Panc1 (cell line): ENCODE results near the gene MTFR1L. TPM values are rescaled to one million over a fixed set of nuclear protein-coding genes. Genes with fewer than 3 reads are reported as not detected.

Source experiments
- ATAC-seq: fragments of 200-7000 bp; cut with Tn5 transposase; 2 replicates; pipeline ENCODE4 v1.9.1; 2020; ENCODE audit warnings: mild to moderate bottlenecking, moderate library complexity
- BruUV-seq: library from RNA; stranded (reverse); fragments of 400-500 nt; replicated peaks from 2 replicates; lab custom pipeline; 2021; lab: Mats Ljungman, UMichigan
- CTCF ChIA-PET: fragments of 300-600 bp; sonication (Branson Sonifier 250); formaldehyde crosslinking; loops from one replicate; lab custom pipeline; 2022; ENCODE audit warnings: antibody characterized with exemption; lab: Charles Lee
- POLR2A ChIA-PET: fragments of 300-600 bp; sonication (Branson Sonifier 250); formaldehyde crosslinking; loops from one replicate; lab custom pipeline; 2022; ENCODE audit warnings: antibody characterized with exemption; lab: Charles Lee
- DNase-seq: peaks from one replicate; pipeline ENCODE4 v3.0.0-alpha.2; 2010; ENCODE audit warnings: low read depth, low spot score
- H3K27ac ChIP-seq: 2 replicates; pipeline ENCODE4 v1.5.1; 2011; ENCODE audit warnings: mild to moderate bottlenecking, low read length, inconsistent platforms
- H3K27me3 ChIP-seq: fragments of 200-500 bp; sonication (Bioruptor generic); 2 replicates; pipeline ENCODE4 v1.6.0; 2014; ENCODE audit warnings: low read length, inconsistent platforms; ENCODE audit not compliant: control insufficient read depth, insufficient read depth
- H3K36me3 ChIP-seq: fragments of 200-500 bp; sonication (Bioruptor generic); 2 replicates; pipeline ENCODE4 v1.5.1; 2014; ENCODE audit warnings: inconsistent platforms, mild to moderate bottlenecking, low read length, moderate library complexity; ENCODE audit not compliant: control insufficient read depth, insufficient read depth
- H3K4me1 ChIP-seq: 2 replicates; pipeline ENCODE4 v1.5.1; 2011; ENCODE audit warnings: inconsistent platforms, mild to moderate bottlenecking, low read length, moderate library complexity; ENCODE audit not compliant: control insufficient read depth, insufficient read depth
- H3K4me3 ChIP-seq, 2 experiments: 2 replicates each; pipeline ENCODE4 v1.5.1; 2011 to 2012; ENCODE audit warnings: low read depth in 2 of 2, low read length in 2 of 2, mild to moderate bottlenecking in 2 of 2, inconsistent platforms in 1 of 2, moderate library complexity in 1 of 2
- H3K9me3 ChIP-seq: fragments of 200-500 bp; sonication (Bioruptor generic); 2 replicates; pipeline ENCODE4 v1.5.1; 2014; ENCODE audit warnings: low read depth, mild to moderate bottlenecking, inconsistent platforms, low read length, moderate library complexity; ENCODE audit not compliant: control insufficient read depth, insufficient read depth
- CTCF ChIP-seq: fragments of 450-650 bp; IDR thresholded peaks from 2 replicates; pipeline ENCODE4 v1.5.1; 2017; ENCODE audit warnings: mild to moderate bottlenecking
- POLR2AphosphoS5 ChIP-seq: IDR thresholded peaks from 2 replicates; pipeline ENCODE4 v1.6.1; 2012; ENCODE audit warnings: mild to moderate bottlenecking, low read depth, low read length, moderate library complexity
- REST ChIP-seq, 2 experiments: IDR thresholded peaks; 2 replicates each; pipeline ENCODE4 v1.6.1; 2011 to 2012; ENCODE audit warnings: low read depth in 2 of 2, control low read depth in 1 of 2, low read length in 1 of 2, mild to moderate bottlenecking in 1 of 2, moderate library complexity in 1 of 2; ENCODE audit not compliant: insufficient read depth in 1 of 2
- SIN3A ChIP-seq: IDR thresholded peaks from 2 replicates; pipeline ENCODE4 v1.6.1; 2012; ENCODE audit warnings: low read depth, mild to moderate bottlenecking, low read length, moderate library complexity, borderline replicate concordance; ENCODE audit not compliant: insufficient read depth
- TCF7L2 ChIP-seq: IDR thresholded peaks from 2 replicates; pipeline ENCODE4 v1.6.1; 2011; ENCODE audit warnings: mild to moderate bottlenecking, low read depth, low read length, inconsistent platforms
- in situ Hi-C: cut with HindIII; loops from 2 replicates; pipeline ENCODE4 v1.10.0; 2016; ENCODE audit warnings: low sequenced_read_pairs, low pct_unique_long_range_greater_than_20kb
- intact Hi-C: fragments of 100-400 bp; cut with micrococcal nuclease; formaldehyde crosslinking; loops from one replicate; pipeline ENCODE4 v1.10.0; 2022; ENCODE audit not compliant: unreplicated experiment
- total RNA-seq: library from RNA; stranded (reverse); gene quantifications from one replicate; pipeline ENCODE4 v1.2.1, GENCODE V29; 2021; ENCODE audit not compliant: unreplicated experiment

Gene MTFR1L
- total RNA-seq, 1 experiment from 2014 or later = 68.5 TPM

- no peak overlapping the region for H3K4me3 ChIP-seq
- in situ Hi-C loops = no loop called here
- H3K9me3 ChIP-seq = no peaks in the 10 kb centered on the region
- H3K27ac ChIP-seq = peak overlapping the region; percentile 23; the same call in 1 of the 2 replicates
- ChIA-PET POLR2A (no interaction called here), CTCF (no interaction called here)
- no peak for ATAC-seq
- intact Hi-C loops = no loop called here
- DNase-seq = no peak
- TF ChIP-seq POLR2AphosphoS5 (no peak), TCF7L2 (no peak), REST (IDR thresholded peaks at IDR 0.05; ENCODE audit: insufficient read depth in 1 of 2, low read depth in 2 of 2, low read length in 1 of 2) (no peak), CTCF (no peak), SIN3A (no peak)
- no peaks in the 10 kb centered on the region for H3K27me3 ChIP-seq
- no TSS peak for BruUV-seq
- no peaks in the 10 kb centered on the region for H3K36me3 ChIP-seq
- H3K4me1 ChIP-seq = peaks cover 27% of the 10 kb centered on the region
Measured at GRCh38 chr1:25772692-25773245, 47.0 kb upstream of the MTFR1L start.

GRCh38 chr1:25773441-25774125 is 46.2 kb upstream of the MTFR1L start:
- BruUV-seq = no TSS peak
- Histone ChIP-seq H3K27ac (no peak overlapping the region), H3K27me3 (no peaks in the 10 kb centered on the region), H3K36me3 (no peaks in the 10 kb centered on the region), H3K4me1 (peaks cover 27% of the 10 kb centered on the region), H3K4me3 (no peak overlapping the region), H3K9me3 (no peaks in the 10 kb centered on the region)
- ATAC-seq (peak; percentile 67), DNase-seq (no peak)
- ChIA-PET CTCF (no interaction called here), POLR2A (no interaction called here)
- intact Hi-C loops = no loop called here
- TF ChIP-seq CTCF = no peak
- no peak for TF ChIP-seq TCF7L2
- no peak for TF ChIP-seq REST (IDR thresholded peaks at IDR 0.05; ENCODE audit: insufficient read depth in 1 of 2, low read depth in 2 of 2, low read length in 1 of 2)
- TF ChIP-seq SIN3A = no peak
- TF ChIP-seq POLR2AphosphoS5 = no peak
- in situ Hi-C loops = no loop called here
